SK-N-SH treated with all-trans-retinoic acid at 6 μM for 48 hours (cell line): Measurements from ENCODE around the gene SCN8A.

ENCODE experiments used
- ATAC-seq: fragments of 200-7000 bp; cut with Tn5 transposase; 3 replicates; pipeline ENCODE4 v1.9.1; 2020; ENCODE audit warnings: mild to moderate bottlenecking, moderate library complexity
- ARNTL ChIP-seq: fragments of 450-650 bp; formaldehyde crosslinking; IDR thresholded peaks from 2 replicates; pipeline ENCODE4 v1.5.0; 2020; ENCODE audit warnings: low read depth, mild to moderate bottlenecking, moderate library complexity, borderline replicate concordance
- BACH2 ChIP-seq: fragments of 250-450 bp; sonication (Bioruptor Pico); IDR thresholded peaks from 2 replicates; pipeline ENCODE4 v1.9.0; 2021; ENCODE audit warnings: mild to moderate bottlenecking, borderline replicate concordance
- CREB5 ChIP-seq: fragments of 250-450 bp; sonication (Bioruptor Pico); IDR thresholded peaks from 2 replicates; pipeline ENCODE4 v1.5.1; 2020; ENCODE audit warnings: low read depth, mild to moderate bottlenecking, moderate library complexity
- CSDC2 ChIP-seq: fragments of 250-450 bp; sonication (Bioruptor Pico); IDR thresholded peaks from 2 replicates; pipeline ENCODE4 v1.5.0; 2020; ENCODE audit warnings: mild to moderate bottlenecking, moderate library complexity
- ESRRG ChIP-seq: fragments of 250-450 bp; sonication (Bioruptor Pico); IDR thresholded peaks from 2 replicates; pipeline ENCODE4 v1.6.1; 2021; ENCODE audit warnings: mild to moderate bottlenecking
- GLIS3 ChIP-seq: fragments of 250-450 bp; sonication (Bioruptor Pico); IDR thresholded peaks from 2 replicates; pipeline ENCODE4 v1.5.0; 2020; ENCODE audit warnings: mild to moderate bottlenecking, moderate library complexity
- ISL1 ChIP-seq: fragments of 250-450 bp; sonication (Bioruptor Pico); IDR thresholded peaks from 2 replicates; pipeline ENCODE4 v2.1.2; 2022; ENCODE audit warnings: mild to moderate bottlenecking, moderate library complexity
- OSR1 ChIP-seq: fragments of 250-450 bp; sonication (Bioruptor Pico); IDR thresholded peaks from 2 replicates; pipeline ENCODE4 v1.8.0; 2022; ENCODE audit warnings: moderate library complexity, mild to moderate bottlenecking, inconsistent platforms
- POU6F1 ChIP-seq: fragments of 250-450 bp; sonication (Bioruptor Pico); IDR thresholded peaks from 2 replicates; pipeline ENCODE4 v1.8.0; 2021; ENCODE audit warnings: low read depth, mild to moderate bottlenecking, moderate library complexity, borderline replicate concordance
- PPARA ChIP-seq: fragments of 250-450 bp; sonication (Bioruptor Pico); IDR thresholded peaks from 2 replicates; pipeline ENCODE4 v1.5.0; 2020; ENCODE audit warnings: mild to moderate bottlenecking, borderline replicate concordance
- RARB ChIP-seq: fragments of 250-450 bp; sonication (Bioruptor Pico); IDR thresholded peaks from 2 replicates; pipeline ENCODE4 v1.8.0; 2021; ENCODE audit warnings: mild to moderate bottlenecking, moderate library complexity
- SNAI2 ChIP-seq: fragments of 250-450 bp; sonication (Bioruptor Pico); IDR thresholded peaks from 2 replicates; pipeline ENCODE4 v1.5.0; 2020; ENCODE audit warnings: mild to moderate bottlenecking, moderate library complexity
- TCF4 ChIP-seq: fragments of 250-450 bp; sonication (Bioruptor Pico); IDR thresholded peaks from 2 replicates; pipeline ENCODE4 v1.8.0; 2021; ENCODE audit warnings: mild to moderate bottlenecking, moderate library complexity, borderline replicate concordance
- TOX ChIP-seq: fragments of 250-450 bp; sonication (Bioruptor Pico); IDR thresholded peaks from 2 replicates; pipeline ENCODE4 v1.8.0; 2021; ENCODE audit warnings: mild to moderate bottlenecking, moderate library complexity, borderline replicate concordance
- TSHZ2 ChIP-seq: fragments of 250-450 bp; sonication (Bioruptor Pico); IDR thresholded peaks from 2 replicates; pipeline ENCODE4 v1.5.0; 2020; ENCODE audit warnings: mild to moderate bottlenecking, moderate library complexity
- ZFP3 ChIP-seq: fragments of 250-450 bp; sonication (Bioruptor Pico); IDR thresholded peaks from 2 replicates; pipeline ENCODE4 v1.5.0; 2020; ENCODE audit warnings: mild to moderate bottlenecking, moderate library complexity
- ZNF565 ChIP-seq: fragments of 450-650 bp; formaldehyde crosslinking; conservative IDR thresholded peaks from 2 replicates; pipeline ENCODE4 v1.5.0; 2020; ENCODE audit warnings: low read depth, mild to moderate bottlenecking, moderate library complexity
- ZNF70 ChIP-seq: fragments of 450-650 bp; formaldehyde crosslinking; IDR thresholded peaks from 2 replicates; pipeline ENCODE4 v1.5.0; 2020; ENCODE audit warnings: mild to moderate bottlenecking, moderate library complexity
- ZNF8 ChIP-seq: fragments of 450-650 bp; formaldehyde crosslinking; IDR thresholded peaks from 2 replicates; pipeline ENCODE4 v1.5.0; 2020; ENCODE audit warnings: mild to moderate bottlenecking, moderate library complexity
- TF ChIP-seq, protein P1 (sequence below): fragments of 250-450 bp; sonication (Bioruptor Pico); IDR thresholded peaks from 2 replicates; pipeline ENCODE4 v1.5.1; 2021; ENCODE audit warnings: mild to moderate bottlenecking, moderate library complexity
- TF ChIP-seq, protein P2 (sequence below): fragments of 250-450 bp; sonication (Bioruptor Pico); IDR thresholded peaks from 2 replicates; pipeline ENCODE4 v1.8.0; 2020; ENCODE audit warnings: mild to moderate bottlenecking, moderate library complexity, borderline replicate concordance

SCN8A gene

DNA sequence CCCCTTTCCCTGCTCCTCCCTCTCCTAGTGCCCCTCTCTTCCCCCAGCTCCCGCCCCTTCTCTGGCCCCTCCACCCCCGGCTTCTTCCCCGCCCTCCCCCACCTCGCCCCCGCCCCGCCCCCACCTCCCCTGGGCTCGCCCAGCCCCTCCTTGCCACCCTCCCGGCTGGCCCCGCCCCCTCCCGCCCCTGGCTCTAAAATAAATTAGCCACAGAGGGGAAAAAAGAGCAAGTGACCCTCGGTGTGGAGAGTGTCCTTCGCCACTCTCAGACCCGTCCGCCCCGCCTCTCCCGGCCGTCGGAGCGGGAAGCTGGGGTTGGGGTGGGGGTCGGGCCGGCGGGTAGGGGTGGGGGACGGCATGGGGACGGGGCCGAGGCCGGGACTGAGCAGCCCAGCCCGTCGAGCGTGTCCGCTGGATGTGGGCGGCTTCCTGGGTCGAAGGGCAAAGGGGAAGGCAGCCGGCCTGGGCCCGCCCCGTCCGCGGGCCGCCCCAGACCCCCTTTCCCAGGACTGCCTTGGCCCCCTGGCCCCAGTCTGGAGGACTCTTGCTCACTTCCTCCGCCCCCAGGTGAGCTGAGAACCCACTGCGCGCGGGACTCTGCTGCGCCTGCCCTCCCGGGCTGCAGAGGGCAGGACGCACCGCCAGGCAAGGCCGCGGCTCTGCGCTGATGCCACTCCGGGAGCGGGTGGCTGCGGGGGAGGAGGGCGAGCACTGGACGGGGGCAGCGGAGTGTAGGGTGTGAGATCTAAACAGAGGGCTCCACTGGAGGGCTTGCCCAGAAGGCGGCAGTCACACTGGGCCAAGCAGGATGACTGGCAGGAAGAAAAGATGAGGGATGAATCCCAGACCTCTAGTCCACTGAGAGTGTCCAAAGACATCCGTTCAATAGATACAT is 258.1 kb downstream of the SCN8A start:
- no peak for ATAC-seq
- no peak for TF ChIP-seq BACH2 (CRISPR knock-in tag)
- no peak for TF ChIP-seq ZNF565 (CRISPR knock-in tag)
- TF ChIP-seq GLIS3 (CRISPR knock-in tag) = no peak
- no peak for TF ChIP-seq ZNF70 (CRISPR knock-in tag)
- TF ChIP-seq CREB5 = no peak
- TF ChIP-seq ARNTL (CRISPR knock-in tag) = no peak
- TF ChIP-seq, protein P1, sequence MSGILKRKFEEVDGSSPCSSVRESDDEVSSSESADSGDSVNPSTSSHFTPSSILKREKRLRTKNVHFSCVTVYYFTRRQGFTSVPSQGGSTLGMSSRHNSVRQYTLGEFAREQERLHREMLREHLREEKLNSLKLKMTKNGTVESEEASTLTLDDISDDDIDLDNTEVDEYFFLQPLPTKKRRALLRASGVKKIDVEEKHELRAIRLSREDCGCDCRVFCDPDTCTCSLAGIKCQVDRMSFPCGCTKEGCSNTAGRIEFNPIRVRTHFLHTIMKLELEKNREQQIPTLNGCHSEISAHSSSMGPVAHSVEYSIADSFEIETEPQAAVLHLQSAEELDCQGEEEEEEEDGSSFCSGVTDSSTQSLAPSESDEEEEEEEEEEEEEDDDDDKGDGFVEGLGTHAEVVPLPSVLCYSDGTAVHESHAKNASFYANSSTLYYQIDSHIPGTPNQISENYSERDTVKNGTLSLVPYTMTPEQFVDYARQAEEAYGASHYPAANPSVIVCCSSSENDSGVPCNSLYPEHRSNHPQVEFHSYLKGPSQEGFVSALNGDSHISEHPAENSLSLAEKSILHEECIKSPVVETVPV = no peak
- TF ChIP-seq, protein P2, sequence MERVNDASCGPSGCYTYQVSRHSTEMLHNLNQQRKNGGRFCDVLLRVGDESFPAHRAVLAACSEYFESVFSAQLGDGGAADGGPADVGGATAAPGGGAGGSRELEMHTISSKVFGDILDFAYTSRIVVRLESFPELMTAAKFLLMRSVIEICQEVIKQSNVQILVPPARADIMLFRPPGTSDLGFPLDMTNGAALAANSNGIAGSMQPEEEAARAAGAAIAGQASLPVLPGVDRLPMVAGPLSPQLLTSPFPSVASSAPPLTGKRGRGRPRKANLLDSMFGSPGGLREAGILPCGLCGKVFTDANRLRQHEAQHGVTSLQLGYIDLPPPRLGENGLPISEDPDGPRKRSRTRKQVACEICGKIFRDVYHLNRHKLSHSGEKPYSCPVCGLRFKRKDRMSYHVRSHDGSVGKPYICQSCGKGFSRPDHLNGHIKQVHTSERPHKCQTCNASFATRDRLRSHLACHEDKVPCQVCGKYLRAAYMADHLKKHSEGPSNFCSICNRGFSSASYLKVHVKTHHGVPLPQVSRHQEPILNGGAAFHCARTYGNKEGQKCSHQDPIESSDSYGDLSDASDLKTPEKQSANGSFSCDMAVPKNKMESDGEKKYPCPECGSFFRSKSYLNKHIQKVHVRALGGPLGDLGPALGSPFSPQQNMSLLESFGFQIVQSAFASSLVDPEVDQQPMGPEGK (CRISPR knock-in tag) = no peak
- no peak for TF ChIP-seq PPARA (CRISPR knock-in tag)

DNA sequence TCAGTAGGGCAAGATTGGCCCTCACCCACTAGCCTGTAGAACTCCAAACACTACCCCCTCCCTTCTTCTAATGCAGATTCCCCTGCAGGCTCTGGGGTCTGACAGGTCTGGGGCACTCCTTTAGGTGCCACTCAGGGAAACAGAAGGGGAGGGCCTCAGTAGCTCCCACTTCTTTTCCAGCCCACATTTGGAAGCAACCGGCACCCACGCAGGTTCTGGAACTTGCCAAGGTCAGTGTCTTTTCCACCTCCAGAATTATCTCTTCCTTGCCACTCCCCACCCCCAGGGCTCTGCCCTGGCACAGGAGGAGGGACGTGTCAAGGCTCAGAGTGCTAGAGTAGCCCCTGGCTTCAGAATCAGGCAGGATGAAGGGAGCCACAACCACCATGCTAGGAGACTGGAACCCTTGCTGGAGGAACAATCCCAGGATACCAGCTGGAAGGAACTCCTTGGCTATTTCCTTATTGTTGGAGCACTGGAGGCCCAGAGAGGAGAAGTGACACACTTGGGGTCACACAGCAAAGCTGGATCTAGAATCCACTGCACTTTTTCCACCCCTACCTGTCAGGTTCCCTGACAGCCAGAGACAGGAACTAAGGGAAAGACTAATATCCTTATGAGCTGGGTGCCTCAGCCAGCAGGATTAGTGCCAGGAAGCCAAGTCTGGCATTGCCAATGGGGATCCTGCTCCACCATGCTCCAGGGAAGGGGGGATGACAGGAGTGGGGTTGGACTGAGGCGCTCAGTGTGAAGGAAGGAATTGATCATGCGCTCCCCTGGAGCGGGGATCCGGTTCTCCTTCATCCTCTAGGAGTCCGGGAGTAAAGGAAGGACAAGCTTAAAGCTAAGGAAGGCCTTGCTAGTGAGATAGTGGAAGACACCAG is 259.3 kb downstream of the SCN8A start:
- no peak for ATAC-seq
- TF ChIP-seq POU6F1 (CRISPR knock-in tag) (no peak), TCF4 (no peak), TSHZ2 (CRISPR knock-in tag) (no peak), ARNTL (CRISPR knock-in tag) (no peak), ZFP3 (no peak), RARB (CRISPR knock-in tag) (no peak), ESRRG (CRISPR knock-in tag) (no peak), ISL1 (CRISPR knock-in tag) (no peak), ZNF8 (CRISPR knock-in tag) (no peak), OSR1 (CRISPR knock-in tag) (no peak), CSDC2 (CRISPR knock-in tag) (no peak), GLIS3 (CRISPR knock-in tag) (no peak), ZNF70 (CRISPR knock-in tag) (no peak), CREB5 (no peak), TOX (no peak), SNAI2 (no peak)
- TF ChIP-seq, protein P2 (CRISPR knock-in tag) = no peak
